ENCODE measurements around the gene ARHGAP42.

Gene ARHGAP42

DNA sequence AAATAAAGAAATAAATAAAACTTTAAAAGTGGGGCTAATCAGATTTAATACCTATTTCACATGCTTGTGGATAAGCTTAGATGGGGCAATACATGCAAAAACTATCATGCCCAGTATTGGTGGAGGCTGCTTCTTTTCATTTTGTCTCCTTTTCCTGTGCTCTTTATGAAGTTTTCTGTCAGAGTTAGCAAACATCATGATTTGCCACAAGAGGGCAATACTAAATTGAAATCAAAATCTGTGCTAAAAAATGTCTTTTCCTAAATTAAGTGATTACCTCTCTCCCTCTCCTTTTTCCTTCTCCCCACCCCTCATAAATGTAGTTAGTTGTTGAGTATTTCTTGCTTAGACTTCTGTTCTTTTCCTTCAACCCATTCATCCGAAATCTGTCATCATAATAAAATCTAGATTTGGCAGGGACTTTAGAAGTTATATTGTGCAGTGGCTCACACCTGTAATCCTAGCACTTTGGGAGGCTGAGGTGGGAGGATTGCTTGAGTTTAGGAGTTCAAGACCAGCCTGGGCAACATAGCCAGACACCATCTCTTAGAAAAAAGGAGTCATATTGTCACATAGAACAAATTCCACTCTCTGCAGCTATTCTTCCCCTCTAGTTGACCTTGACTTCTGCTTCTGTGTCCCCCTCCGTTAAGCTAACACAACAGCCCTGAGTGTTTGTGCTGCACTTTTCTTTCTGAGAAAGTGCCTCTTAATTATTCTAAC, 4.7 kb upstream of the ARHGAP42 start:
- DNase-seq, result no peak

DNA sequence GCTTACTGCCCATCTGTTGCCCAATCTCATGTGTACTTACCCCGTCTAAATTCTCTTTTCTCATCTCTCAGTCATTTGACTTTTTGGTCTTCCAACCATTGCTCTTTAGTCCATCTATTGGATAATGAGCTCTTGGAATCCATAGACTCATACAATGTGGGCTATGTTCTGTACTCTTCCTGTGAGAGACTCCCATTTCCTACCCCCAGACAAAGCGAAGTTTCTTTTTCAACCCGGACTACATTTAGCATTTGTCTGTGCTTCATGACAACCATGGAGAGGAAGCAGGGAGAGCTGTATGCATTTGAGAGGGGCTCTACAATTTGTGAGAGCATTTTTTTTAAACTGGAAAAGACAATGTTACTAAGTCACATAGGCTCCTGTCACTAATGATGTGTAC, 4.0 kb upstream of the ARHGAP42 start:
- DNase-seq, result no peak

DNA sequence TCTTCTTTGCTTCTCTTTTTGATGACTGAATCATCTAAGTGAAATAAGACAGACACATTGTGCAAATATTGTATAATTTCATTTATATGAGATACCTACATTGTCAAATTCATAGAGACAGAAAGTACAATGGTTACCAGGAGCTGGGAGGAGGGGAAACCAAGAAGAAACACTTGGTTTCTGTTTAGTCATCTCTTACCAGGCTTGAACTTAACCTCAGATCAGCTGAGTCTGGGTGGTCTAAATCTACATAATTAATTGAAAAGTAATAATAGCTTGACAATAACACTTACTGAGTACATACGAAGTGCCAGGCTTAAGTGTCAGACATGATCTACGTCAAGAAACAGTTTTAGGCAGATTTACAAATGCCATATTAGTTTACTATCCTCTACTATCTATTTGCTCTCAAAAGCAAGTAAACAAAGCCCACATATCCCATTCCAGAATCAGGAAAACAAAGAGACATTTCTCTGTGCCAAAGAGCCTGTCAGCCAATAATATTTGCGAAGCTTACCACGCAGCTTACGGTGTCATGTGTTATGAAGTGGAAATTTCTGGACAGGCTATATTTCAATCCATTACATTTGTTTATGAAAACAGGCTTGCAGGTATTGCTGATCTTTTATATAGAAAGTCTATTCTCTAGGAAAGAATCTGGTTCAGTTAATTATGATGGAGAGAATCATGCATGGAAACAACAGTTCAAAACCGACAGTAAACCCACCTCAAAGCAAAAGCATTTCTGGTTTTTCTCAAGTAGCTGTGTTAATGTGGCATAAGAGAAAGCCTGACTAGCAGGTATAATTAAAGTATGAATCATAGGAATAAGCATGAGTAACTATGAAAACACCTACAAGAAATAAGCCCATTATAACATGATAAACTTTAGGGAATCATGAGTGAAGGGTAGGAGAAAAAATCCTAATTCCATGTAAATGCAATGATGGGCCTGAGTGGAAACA, 2.7 kb upstream of the ARHGAP42 start:
- no peak for DNase-seq

DNA sequence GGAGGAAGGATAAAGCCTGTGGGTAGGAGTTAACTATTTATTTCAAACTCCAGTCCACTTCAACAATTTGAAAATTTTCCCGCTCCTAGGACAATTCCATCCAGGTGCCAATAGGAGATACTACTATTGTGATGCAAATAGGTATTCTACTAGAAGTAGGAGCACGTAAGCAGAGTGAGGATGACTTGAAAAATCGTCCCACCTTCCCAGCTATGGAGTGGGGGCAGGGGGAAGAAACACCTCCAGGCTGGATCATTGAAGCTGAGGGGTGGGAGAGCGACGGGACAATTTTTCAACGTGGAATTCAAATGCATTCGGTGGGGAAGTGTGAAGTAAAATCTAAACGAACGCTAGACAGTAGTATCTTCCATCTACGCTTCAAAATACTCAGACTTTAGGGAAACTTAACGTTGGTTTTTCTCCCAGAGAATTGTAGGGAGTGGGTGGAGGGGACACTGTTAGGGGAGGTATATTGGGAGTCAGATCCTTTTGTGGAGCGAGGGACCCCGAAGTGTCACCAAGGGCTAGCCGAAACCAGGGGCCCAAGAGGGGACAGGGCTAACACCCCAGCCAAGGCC, 523 bp upstream of the ARHGAP42 start:
- no peak for DNase-seq

DNA sequence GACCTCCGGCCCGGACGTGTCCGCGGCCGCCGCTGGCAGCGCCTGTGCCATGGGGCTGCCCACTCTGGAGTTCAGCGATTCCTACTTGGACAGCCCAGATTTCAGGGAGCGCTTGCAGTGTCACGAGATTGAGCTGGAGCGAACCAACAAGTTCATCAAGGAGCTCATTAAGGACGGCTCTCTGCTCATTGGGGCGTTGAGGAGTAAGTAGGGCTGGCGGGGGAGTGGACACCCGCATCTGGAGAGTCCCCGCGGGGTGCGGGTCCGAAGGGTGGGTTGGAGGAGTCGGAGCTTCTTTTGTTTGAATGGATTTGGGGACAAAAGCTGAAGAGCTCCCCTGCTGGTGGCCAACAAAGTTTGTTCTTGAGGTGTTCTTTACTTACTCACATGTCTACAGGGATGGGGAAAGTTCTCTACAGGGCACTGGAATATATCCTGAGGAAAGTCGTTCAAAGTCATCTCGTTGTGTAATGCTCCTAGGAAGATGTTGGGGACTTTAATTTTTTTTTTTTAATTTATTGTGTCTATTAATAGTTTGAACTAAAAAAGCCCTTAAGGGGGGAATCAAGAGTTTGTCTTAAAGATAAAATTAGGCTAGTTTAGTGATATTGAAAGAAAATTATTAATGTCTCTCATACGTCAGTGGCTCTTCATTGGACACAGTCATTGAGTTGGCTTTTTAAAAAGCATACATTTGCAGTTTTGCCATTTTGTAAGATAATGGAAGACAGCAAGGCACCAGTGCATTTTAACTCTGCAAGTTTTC, 725 bp downstream of the ARHGAP42 start:
- DNase-seq, result no peak

DNA sequence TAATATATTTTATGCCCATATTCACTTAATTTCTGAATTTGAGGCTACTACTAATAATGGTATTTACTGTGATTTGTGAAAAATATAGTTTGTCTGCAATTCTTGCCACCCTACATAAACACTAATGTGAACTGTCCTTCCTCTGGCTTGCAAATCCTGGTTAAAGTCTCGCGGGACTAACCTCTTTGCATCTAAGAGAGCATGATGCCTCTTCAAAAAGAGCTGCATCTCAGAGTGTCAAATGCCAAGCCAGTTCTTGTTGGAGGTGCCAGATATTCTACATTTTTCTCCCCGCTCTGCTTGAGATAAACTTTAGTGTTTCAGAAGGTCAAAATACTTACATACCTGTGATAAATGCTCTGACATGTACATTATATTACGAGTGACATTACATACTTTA, 2.1 kb downstream of the ARHGAP42 start:
- DNase-seq, result no peak

DNA sequence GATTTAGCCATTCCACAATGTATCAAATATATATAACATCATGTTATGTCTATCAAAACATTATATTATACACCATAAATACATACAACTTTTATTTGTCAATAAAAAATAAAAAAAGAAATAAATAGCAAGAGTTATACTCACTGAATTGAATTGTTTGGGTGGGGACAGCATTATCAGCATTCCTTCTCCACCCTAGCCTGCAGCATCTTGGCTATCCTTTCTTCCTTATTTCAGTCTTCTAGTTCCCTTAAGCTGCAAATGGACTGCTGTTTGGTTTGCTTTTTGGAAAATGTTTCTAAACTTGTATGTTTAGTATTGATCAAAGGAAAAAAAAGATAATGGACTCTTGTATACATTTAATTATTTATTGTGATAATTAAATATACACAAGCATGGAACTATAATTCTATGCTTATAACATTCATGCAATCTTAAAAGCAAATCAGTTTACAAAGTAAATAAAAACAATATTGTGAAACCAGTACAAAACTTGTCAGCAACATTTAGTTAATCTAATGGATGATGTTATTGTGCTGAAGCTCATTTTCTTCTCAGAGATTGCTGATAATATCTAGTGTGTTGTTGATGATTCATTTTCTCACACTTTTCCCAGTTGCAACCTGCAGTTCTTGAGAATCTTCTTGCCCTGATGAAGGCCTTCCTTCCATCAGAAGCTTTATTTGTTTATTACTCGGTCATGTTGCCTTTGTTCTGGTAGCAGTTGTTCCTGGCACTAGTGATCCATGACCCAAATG, 5.0 kb downstream of the ARHGAP42 start:
- DNase-seq, result no peak

DNA sequence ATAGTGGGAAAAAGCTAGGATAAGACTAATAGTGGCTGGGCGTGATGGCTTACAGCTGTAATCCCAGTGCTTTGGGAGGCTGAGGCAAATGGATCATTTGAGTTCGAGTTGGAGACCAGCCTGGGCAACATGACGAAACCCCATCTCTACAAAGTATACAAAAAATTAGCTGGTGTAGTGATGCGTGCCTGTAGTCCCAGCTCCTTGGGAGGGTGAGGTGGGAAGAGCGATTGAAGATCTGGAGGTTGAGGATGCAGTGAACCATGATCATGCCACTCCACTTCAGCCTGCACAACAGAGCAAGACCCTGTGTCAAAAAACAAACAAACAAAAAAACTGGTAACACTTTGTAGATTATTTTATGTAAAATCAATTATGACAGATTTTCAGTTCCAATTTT, 8.8 kb downstream of the ARHGAP42 start:
- DNase-seq, result no peak

DNA sequence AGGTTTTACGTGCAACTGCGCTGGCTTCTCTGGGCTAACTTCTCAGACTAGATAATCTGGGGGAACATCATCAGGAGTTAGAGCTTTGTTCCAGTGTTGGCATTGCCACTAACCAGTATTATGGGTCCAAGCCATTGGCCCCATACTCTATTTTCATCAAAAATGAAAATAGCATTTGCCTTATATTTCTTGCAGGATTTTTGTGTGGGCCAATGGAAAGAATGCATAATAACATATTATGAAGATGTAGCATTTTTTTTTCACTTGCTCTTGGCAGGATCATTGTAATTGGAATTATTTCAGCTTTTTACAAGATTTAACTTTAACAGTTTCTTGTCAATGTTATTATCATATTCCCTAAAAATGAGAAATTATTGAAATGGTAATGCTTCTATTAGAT, 16.1 kb downstream of the ARHGAP42 start:
- DNase-seq, result no peak

DNA sequence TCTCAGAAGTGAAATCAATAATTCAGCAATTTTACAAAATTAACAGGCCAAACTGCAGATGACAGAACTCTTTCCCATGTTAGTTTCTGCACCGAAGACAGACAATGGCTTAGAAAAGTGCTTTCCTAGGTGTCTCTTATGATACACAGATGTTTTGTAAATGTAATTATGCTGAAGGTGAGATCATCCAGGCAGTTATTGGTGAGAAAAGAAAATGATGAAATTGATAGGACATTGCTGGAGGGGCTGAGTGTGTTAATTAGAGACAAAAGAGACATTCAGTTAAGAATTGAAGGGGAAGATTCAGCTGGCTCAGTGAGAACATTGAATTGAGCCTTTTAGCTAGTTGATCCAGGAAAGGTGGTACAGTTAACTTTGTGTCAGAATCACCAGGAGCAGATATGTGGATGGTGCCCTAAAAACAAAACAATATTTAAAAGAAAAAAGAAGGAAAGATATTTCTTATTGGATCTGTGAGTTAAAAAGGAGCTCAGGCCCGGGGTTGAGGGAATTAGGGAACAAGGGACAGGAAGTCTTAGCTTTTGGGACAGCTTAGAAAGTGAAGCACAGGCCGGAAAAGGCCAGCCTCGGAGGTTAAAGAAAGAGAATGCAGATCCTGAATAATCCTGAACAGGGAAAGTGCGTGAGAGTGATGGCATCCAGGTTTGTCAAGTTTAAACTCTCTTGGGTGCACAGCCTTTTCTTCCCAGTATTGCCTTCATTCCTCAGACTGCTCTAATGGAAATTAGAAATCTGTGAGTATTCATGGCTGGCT, 16.9 kb downstream of the ARHGAP42 start:
- DNase-seq, result no peak

DNA sequence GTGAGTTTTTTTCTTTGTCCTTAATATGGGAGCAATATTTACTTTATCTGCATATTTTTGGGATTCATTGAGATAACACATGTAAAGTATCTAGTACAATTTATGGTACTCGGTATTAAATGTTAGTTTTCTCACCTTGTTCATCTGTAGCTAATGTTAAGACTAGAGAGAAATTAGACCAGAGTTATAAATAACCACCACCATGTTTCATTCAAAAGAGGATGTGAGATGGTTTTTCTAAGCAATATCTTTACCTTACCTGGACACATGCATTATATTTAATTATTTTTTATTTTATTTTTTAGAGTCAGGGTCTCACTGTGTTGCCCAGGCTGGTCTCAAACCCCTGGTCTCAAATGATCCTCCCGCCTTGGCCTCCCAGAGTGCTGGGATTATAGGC, 18.4 kb downstream of the ARHGAP42 start:
- DNase-seq, result no peak

DNA sequence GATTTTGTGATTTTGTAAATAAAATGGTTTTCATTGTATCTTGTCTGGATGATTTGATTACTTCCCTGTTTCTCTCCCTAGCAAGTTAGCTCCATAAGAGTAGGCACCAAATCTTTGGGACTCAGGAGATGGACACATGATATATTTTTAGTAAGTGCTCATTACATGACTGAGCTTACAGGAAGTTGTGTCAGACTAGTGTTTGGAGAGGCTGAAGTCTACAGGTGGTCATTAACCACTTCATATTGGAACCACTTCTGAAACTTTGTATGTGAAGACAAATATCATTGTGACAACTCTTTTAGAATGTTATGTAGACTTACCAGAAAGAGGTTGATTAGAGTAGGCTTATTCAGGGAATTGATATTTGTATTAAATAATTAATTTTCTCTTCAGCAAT, 19.1 kb downstream of the ARHGAP42 start:
- DNase-seq, result no peak

DNA sequence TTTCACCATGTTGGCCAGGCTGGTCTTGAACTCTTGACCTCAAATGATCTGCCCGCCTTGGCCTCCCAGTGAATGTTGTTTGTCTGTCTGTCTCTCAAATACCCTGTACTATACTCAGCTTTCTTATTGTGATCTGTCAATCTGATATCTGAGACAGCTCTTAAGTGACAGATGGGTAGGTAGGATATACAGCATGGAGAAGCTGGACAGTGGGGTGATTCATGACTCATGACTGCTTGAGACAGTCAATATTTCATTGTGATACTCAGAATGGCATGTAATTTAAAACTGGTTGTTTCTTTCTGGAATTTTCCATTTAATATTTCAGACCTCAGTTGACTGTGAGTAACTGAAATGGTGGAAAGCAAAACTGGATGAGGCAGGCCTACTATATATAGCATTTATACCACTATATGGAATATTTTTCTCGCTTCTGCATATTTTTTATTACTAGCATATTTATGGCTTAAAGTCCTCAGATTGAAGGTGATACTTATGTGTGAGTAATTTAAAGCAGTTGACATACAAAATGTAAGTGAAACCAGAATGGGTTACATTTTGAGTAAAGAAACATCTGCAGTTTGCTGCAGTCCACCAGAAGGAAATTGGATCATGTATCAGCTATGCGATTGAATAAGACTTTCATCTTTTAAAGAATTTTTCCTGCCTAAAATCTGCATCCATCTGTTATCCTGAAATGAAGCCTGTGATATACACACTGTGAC, 22.3 kb downstream of the ARHGAP42 start:
- DNase-seq, result no peak

DNA sequence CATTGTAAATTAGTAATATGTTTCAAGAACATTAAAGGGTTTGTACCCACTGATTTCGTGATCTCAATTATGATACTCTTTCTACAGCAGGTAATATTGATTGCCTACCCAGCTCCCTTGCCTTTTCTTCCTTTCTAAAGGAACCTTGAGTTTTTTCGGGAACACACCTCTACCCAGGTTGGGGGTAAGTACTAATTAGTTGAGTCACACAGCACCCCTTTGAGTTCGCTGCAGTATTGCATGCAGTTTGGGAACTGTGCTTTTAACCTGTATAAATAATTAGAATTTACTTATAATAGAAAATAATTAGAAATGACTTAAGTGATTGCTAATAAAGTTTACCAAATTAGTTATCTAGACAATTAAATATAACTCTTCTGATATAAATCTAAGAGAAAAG, 24.9 kb downstream of the ARHGAP42 start:
- DNase-seq, result no peak

DNA sequence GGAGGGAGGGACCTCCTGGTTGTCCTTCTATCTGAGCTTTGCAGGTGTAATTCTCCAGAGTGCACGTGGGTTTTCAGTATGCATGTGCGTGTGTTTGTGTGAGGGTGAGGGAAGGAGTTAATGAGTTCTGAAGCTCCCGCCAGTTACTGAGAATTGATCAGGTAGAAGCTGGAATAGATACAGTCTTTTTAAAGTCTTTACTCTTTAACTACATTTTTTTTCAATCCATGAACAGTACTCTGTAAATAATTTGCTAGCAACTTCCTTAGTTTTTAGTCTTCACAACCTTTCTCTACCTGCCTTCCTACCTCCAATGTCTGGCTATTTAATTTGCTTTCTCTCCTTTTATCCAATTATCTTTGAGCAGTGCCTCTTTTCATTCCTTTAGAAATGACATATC, 25.5 kb downstream of the ARHGAP42 start:
- DNase-seq, result no peak

DNA sequence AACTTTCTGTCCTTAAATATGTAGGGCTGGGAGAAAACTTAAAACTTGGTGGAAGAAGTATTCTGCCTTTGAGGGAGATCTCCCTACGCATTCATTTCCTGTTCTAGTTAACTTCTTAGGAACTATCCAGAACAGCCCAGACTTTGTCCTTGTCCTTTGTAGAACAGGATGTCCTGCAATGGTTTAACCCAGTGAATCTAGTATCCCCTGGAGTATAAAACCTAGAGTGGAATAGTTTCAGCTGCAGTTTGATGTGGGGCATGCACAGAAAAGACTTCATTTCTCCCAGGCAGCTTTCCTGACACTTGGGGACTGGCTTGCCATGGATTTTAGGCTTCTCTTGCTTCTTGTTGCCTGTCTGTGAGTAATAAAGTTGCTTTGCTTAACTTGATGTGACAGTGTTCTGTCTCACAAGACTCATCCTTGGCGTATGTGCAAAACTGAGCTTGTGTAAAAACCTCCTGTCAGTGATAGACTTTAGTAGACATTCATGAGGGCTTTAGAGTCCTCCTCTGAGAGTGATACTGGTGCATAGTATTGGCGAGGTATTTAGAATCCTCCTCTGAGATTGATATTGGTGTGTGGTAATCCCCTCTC, 28.2 kb downstream of the ARHGAP42 start:
- DNase-seq, result no peak

DNA sequence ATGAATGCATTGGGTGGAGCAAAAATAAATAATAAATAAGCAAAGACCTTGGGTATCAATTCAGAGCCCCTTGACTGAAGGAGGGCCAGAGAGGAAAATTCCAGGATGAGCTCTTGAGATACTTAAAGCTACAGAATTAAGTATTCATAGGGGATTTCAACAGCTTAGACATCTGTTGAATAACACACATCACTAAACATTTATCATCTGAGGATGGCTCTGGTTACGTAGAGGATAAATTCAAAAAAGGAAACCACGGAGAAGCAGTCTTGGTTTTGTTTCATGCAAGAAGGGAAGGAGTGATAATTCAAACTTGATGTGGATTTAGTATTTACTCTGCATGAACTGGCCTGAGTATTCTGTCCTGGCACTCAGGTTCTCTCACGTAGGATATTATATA, 29.8 kb downstream of the ARHGAP42 start:
- DNase-seq, result no peak

DNA sequence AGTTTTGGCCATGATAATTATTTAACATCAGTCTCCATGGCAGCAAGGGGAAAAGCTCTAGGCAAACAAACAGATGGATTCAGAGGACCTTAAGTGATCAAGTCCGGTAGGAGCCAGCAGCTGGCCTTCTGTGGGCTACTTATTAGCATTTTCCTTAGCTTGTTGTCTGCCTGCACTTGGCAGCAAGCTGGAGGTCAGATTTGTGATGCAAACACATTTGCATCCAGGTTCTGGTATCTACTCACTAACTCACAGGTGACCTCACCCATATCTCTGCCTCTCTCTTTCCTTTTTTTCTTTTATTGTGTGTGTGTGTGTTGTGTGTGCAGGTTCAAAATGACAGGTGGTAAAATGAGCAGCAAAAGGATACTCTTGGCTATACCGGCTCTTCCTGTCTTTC, 32.3 kb downstream of the ARHGAP42 start:
- no peak for DNase-seq

DNA sequence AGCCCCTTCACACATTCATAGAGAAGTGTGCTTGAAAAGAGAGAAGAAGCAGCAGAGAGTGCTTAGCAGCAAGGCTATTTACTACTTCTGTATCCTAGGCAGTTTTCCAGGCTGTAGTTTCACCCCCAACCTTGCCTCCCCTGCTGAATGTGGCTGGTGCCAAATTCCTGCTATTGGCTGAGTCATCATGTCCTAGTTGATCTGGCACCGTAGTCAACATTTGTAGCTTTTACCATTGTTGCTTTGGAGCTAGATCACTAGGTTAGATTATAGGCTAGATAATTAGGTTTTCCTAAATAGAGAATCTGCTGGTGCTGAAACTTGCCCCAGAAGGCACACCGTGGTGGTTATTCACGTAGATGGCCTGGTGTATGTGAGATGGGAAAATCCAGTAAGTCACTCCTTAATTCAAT, 32.7 kb downstream of the ARHGAP42 start:
- DNase-seq, result no peak

DNA sequence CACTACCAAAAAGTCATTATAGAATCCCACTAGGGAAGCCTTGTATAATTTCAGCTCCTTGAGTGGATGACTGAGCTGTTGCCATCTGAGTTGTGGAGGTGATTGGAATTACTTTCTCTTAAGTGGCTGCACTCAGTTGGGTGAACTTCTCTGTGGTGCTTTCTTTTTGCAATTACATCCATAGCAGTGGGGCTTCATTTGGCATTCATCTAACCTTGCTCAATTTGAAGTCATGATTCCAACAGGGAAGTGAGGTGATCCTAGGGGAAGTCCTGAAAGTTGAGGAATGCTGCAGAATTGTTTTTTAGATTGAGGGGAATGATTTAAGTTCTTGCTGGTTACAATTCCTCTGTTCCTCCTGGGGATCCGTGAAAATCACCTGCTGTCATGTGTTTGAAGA, 39.6 kb downstream of the ARHGAP42 start:
- DNase-seq, result no peak

All from stimulated activated CD4-positive, alpha-beta T cell treated with anti-CD3 and anti-CD28 coated beads, Interleukin-2, amount 100 ng/mL, for 48 hours (primary cell).